A549 (cell line): Measurements from ENCODE around the gene TMX1.

ENCODE experiments used
- CEBPB ChIP-seq, 2 experiments: fragments of >200 bp in 1 of 2; sonication (Bioruptor Twin) in 1 of 2; formaldehyde crosslinking in 1 of 2; IDR thresholded peaks; 2 replicates each; pipeline ENCODE4 v1.6.1; 2012 to 2016
- CTCF ChIP-seq: fragments of >200 bp; sonication (Bioruptor Twin); formaldehyde crosslinking; IDR thresholded peaks from 3 replicates; pipeline ENCODE4 v1.5.1; 2016
- HEYL ChIP-seq: fragments of 250-450 bp; sonication (Bioruptor Pico); IDR thresholded peaks from 2 replicates; pipeline ENCODE4 v1.8.0; 2021; ENCODE audit warnings: mild to moderate bottlenecking, moderate library complexity
- MAFK ChIP-seq: fragments of 450-650 bp; IDR thresholded peaks from 2 replicates; pipeline ENCODE4 v1.6.1; 2014; ENCODE audit not compliant: partially characterized antibody
- MAX ChIP-seq: IDR thresholded peaks from 2 replicates; pipeline ENCODE4 v1.6.1; 2012
- POLR2A ChIP-seq: IDR thresholded peaks from 2 replicates; pipeline ENCODE4 v1.6.1; 2012; ENCODE audit warnings: mild to moderate bottlenecking, low read length
- POLR2AphosphoS2 ChIP-seq: conservative IDR thresholded peaks from 2 replicates; pipeline ENCODE4 v1.6.1; 2012; ENCODE audit warnings: low read length, improper control_type of control experiment, inconsistent platforms

GRCh38 chr14:51283402-51284085, 43.5 kb downstream of the TMX1 start:
- TF ChIP-seq CTCF (peak; percentile 96), HEYL (CRISPR knock-in tag) (no peak), MAX (no peak), CEBPB (IDR thresholded peaks at IDR 0.05) (no peak), POLR2A (no peak), POLR2AphosphoS2 (no peak), MAFK (no peak)
